GM19099 (cell line): Measurements from ENCODE around the gene EXOC4.

Experiments
- POLR2A ChIP-seq: IDR thresholded peaks from 3 replicates; pipeline ENCODE4 v1.6.1; 2011; ENCODE audit warnings: low read depth; ENCODE audit not compliant: insufficient read length; ENCODE audit errors: extremely low read depth

EXOC4 gene

GRCh38 chr7:133510326-133511055, 257.6 kb downstream of the EXOC4 start:
- no peak for TF ChIP-seq POLR2A

- TF ChIP-seq POLR2A: no peak
These were observed 258.4 kb downstream of the EXOC4 start for GRCh38 chr7:133511252-133511651.

- TF ChIP-seq POLR2A: no peak
These were observed 258.8 kb downstream of the EXOC4 start for GRCh38 chr7:133511708-133512107.

GRCh38 chr7:133512560-133512959, 259.7 kb downstream of the EXOC4 start:
- TF ChIP-seq POLR2A: no peak

GRCh38 chr7:133513608-133514007, 260.7 kb downstream of the EXOC4 start:
- TF ChIP-seq POLR2A: no peak

GRCh38 chr7:133514551-133514950, 261.7 kb downstream of the EXOC4 start:
- no peak for TF ChIP-seq POLR2A

- no peak for TF ChIP-seq POLR2A
These were observed 264.9 kb downstream of the EXOC4 start for GRCh38 chr7:133517766-133518165.

- no peak for TF ChIP-seq POLR2A
These were observed 265.8 kb downstream of the EXOC4 start for GRCh38 chr7:133518718-133519117.

GRCh38 chr7:133520248-133520647, 267.4 kb downstream of the EXOC4 start:
- TF ChIP-seq POLR2A: no peak

- TF ChIP-seq POLR2A: no peak
These were observed 269.6 kb downstream of the EXOC4 start for GRCh38 chr7:133522501-133522900.

GRCh38 chr7:133528796-133529195, 275.9 kb downstream of the EXOC4 start:
- TF ChIP-seq POLR2A: no peak

- TF ChIP-seq POLR2A: no peak
These were observed 277.0 kb downstream of the EXOC4 start for GRCh38 chr7:133529861-133530260.

GRCh38 chr7:133530682-133531081, 277.8 kb downstream of the EXOC4 start:
- no peak for TF ChIP-seq POLR2A

- TF ChIP-seq POLR2A: no peak
These were observed 281.9 kb downstream of the EXOC4 start for GRCh38 chr7:133534816-133535215.

- no peak for TF ChIP-seq POLR2A
These were observed 282.4 kb downstream of the EXOC4 start for GRCh38 chr7:133535308-133535707.

GRCh38 chr7:133536450-133536849, 283.6 kb downstream of the EXOC4 start:
- TF ChIP-seq POLR2A: no peak

- no peak for TF ChIP-seq POLR2A
These were observed 286.1 kb downstream of the EXOC4 start for GRCh38 chr7:133539016-133539415.
